NCI-H82 treated with DMSO at 0.1 percent for 48 hours (cell line): ENCODE measurements around the gene HEPHL1.
"Not testable (repeated sequence)": the region's sequence is repeated elsewhere in the genome, so short reads cannot be mapped to it uniquely, and the experiment has no call there.

Source experiments
- DNase-seq: peaks from one replicate; lab custom pipeline; 2025; ENCODE audit not compliant: unreplicated experiment; lab: John Stamatoyannopoulos, UW

The HEPHL1 gene

GRCh38 chr11:94088906-94089305 is 67.8 kb downstream of the HEPHL1 start:
- no peak for DNase-seq

GRCh38 chr11:94089341-94089740 is 68.2 kb downstream of the HEPHL1 start:
- no peak for DNase-seq

- no peak for DNase-seq
These were observed 69.2 kb downstream of the HEPHL1 start for GRCh38 chr11:94090401-94090800.

GRCh38 chr11:94091091-94091490 is 69.9 kb downstream of the HEPHL1 start:
- no peak for DNase-seq

GRCh38 chr11:94100253-94100652 is 79.1 kb downstream of the HEPHL1 start:
- no peak for DNase-seq

- no peak for DNase-seq
These were observed 82.3 kb downstream of the HEPHL1 start for GRCh38 chr11:94103471-94103870.

- no peak for DNase-seq
These were observed 83.6 kb downstream of the HEPHL1 start for GRCh38 chr11:94104734-94105133.

- no peak for DNase-seq
These were observed 85.6 kb downstream of the HEPHL1 start for GRCh38 chr11:94106716-94107115.

- DNase-seq: no peak
These were observed 86.2 kb downstream of the HEPHL1 start for GRCh38 chr11:94107363-94107762.

GRCh38 chr11:94111241-94111640 is 90.1 kb downstream of the HEPHL1 start:
- no peak for DNase-seq

GRCh38 chr11:94111660-94112059 is 90.5 kb downstream of the HEPHL1 start:
- DNase-seq: no peak

GRCh38 chr11:94112206-94112953 is 91.2 kb downstream of the HEPHL1 start:
- no peak for DNase-seq

GRCh38 chr11:94117197-94117574 is 96.0 kb downstream of the HEPHL1 start:
- no peak for DNase-seq

GRCh38 chr11:94117871-94118270 is 96.7 kb downstream of the HEPHL1 start:
- DNase-seq: no peak

- DNase-seq: not testable (repeated sequence)
These were observed 98.5 kb downstream of the HEPHL1 start for GRCh38 chr11:94119676-94120075.

GRCh38 chr11:94120516-94120915 is 99.4 kb downstream of the HEPHL1 start:
- DNase-seq: not testable (repeated sequence)

- DNase-seq: no peak
These were observed 99.8 kb downstream of the HEPHL1 start for GRCh38 chr11:94120946-94121345.

- no peak for DNase-seq
These were observed 104.4 kb downstream of the HEPHL1 start for GRCh38 chr11:94125407-94126115.

- no peak for DNase-seq
These were observed 106.5 kb downstream of the HEPHL1 start for GRCh38 chr11:94127638-94128037.

- no peak for DNase-seq
These were observed 107.2 kb downstream of the HEPHL1 start for GRCh38 chr11:94128291-94128745.

GRCh38 chr11:94128746-94129511 is 107.8 kb downstream of the HEPHL1 start, which contains the start of gene PANX1:
Gene PANX1 (plus strand): TSS chr11:94128841. CDS start chr11:94129313, 472 bp downstream.
- DNase-seq: peak; percentile 64
